Natural killer cell treated with Interleukin-12 subunit alpha and Interleukin-12 subunit beta and Interleukin-15 and Interleukin-18, amount 100 ng/mL, for 72 hours (primary cell): Measurements from ENCODE around the gene NUDT14. TPM values are rescaled to one million over a fixed set of nuclear protein-coding genes. Genes with fewer than 3 reads are reported as not detected.

ENCODE experiments used
- ATAC-seq, 2 donors: fragments of 150-1000 bp; cut with Tn5 transposase in 1 of 2; sonication (Bioruptor Pico), chemical (Tn5 transposase) in 1 of 2; 2 replicates each; pipeline ENCODE4 v1.10.0; 2021
- DNase-seq: peaks from one replicate; pipeline ENCODE4 v3.0.0; 2022; ENCODE audit warnings: low spot score
- H3K27ac Mint-ChIP-seq, 2 donors: 1 replicate in 1 of 2; 2 replicates in 1 of 2; pipeline ENCODE4 v1.8.0; 2022; ENCODE audit warnings: mixed read lengths in 2 of 2, mild to moderate bottlenecking in 1 of 2, moderate library complexity in 1 of 2
- H3K27me3 Mint-ChIP-seq, 2 donors: 1 replicate in 1 of 2; 2 replicates in 1 of 2; pipeline ENCODE4 v1.8.0; 2022; ENCODE audit warnings: mixed read lengths in 2 of 2
- H3K36me3 Mint-ChIP-seq: one replicate; pipeline ENCODE4 v1.8.0; 2022; ENCODE audit warnings: mixed read lengths
- H3K4me1 Mint-ChIP-seq, 2 donors: 1 replicate in 1 of 2; 2 replicates in 1 of 2; pipeline ENCODE4 v1.8.0; 2022; ENCODE audit warnings: low read depth in 2 of 2, mixed read lengths in 2 of 2, mild to moderate bottlenecking in 1 of 2
- H3K4me3 Mint-ChIP-seq: one replicate; pipeline ENCODE4 v1.8.0; 2022; ENCODE audit warnings: mixed read lengths
- H3K9me3 Mint-ChIP-seq: 2 replicates; pipeline ENCODE4 v1.8.0; 2022; ENCODE audit warnings: mixed read lengths
- total RNA-seq, 2 donors: library from RNA; stranded (reverse); gene quantifications; one replicate each; pipeline ENCODE4 v1.2.3, GENCODE V29; 2022

NUDT14 gene
- total RNA-seq, 2 donors from 2014 or later = 10.2 to 23.4 TPM

- Mint-ChIP-seq H3K9me3 (no peaks in the 10 kb centered on the region), H3K27ac (no peak overlapping the region)
Measured at GRCh38 chr14:105161309-105161708, 19.8 kb downstream of the NUDT14 start.

GRCh38 chr14:105160776-105161175 lies 20.3 kb downstream of the NUDT14 start:
- no peak for ATAC-seq
- Mint-ChIP-seq H3K27ac (no peak overlapping the region), H3K4me3 (no peak overlapping the region), H3K9me3 (no peaks in the 10 kb centered on the region), H3K4me1 (no peaks in the 10 kb centered on the region), H3K27me3 (no peaks in the 10 kb centered on the region), H3K36me3 (no peaks in the 10 kb centered on the region)
- no peak for DNase-seq

More at GRCh38 chr14:105161309-105161708, 19.8 kb downstream of the NUDT14 start:
- H3K4me3 Mint-ChIP-seq = no peak overlapping the region
- DNase-seq (no peak), ATAC-seq (no peak)
- H3K27me3 Mint-ChIP-seq = no peaks in the 10 kb centered on the region
- H3K36me3 Mint-ChIP-seq = no peaks in the 10 kb centered on the region
- H3K4me1 Mint-ChIP-seq = no peaks in the 10 kb centered on the region

- no peaks in the 10 kb centered on the region for H3K4me1 Mint-ChIP-seq
- H3K4me3 Mint-ChIP-seq = no peak overlapping the region
Measured at GRCh38 chr14:105159344-105159743, 21.8 kb downstream of the NUDT14 start.

GRCh38 chr14:105158794-105159193 lies 22.3 kb downstream of the NUDT14 start:
- Mint-ChIP-seq H3K27ac (no peak overlapping the region), H3K9me3 (no peaks in the 10 kb centered on the region), H3K4me1 (no peaks in the 10 kb centered on the region), H3K4me3 (no peak overlapping the region), H3K27me3 (no peaks in the 10 kb centered on the region), H3K36me3 (no peaks in the 10 kb centered on the region)
- DNase-seq (no peak), ATAC-seq (no peak)

More at GRCh38 chr14:105159344-105159743, 21.8 kb downstream of the NUDT14 start:
- DNase-seq (no peak), ATAC-seq (no peak)
- no peaks in the 10 kb centered on the region for H3K36me3 Mint-ChIP-seq
- H3K27me3 Mint-ChIP-seq = no peaks in the 10 kb centered on the region
- H3K27ac Mint-ChIP-seq = no peak overlapping the region
- no peaks in the 10 kb centered on the region for H3K9me3 Mint-ChIP-seq

GRCh38 chr14:105157872-105158271 lies 23.2 kb downstream of the NUDT14 start:
- DNase-seq (no peak), ATAC-seq (no peak)
- Mint-ChIP-seq H3K4me1 (no peaks in the 10 kb centered on the region), H3K4me3 (no peak overlapping the region), H3K9me3 (no peaks in the 10 kb centered on the region), H3K27ac (no peak overlapping the region), H3K27me3 (no peaks in the 10 kb centered on the region), H3K36me3 (no peaks in the 10 kb centered on the region)

GRCh38 chr14:105156414-105157375 lies 24.4 kb downstream of the NUDT14 start:
- ATAC-seq (no peak), DNase-seq (no peak)
- H3K4me3 Mint-ChIP-seq = no peak overlapping the region
- H3K9me3 Mint-ChIP-seq = no peaks in the 10 kb centered on the region
- no peak overlapping the region for H3K27ac Mint-ChIP-seq
- no peaks in the 10 kb centered on the region for H3K36me3 Mint-ChIP-seq
- H3K4me1 Mint-ChIP-seq = no peaks in the 10 kb centered on the region
- H3K27me3 Mint-ChIP-seq = no peaks in the 10 kb centered on the region

- H3K4me1 Mint-ChIP-seq = no peaks in the 10 kb centered on the region
- H3K36me3 Mint-ChIP-seq = no peaks in the 10 kb centered on the region
- no peak for DNase-seq
- no peak for ATAC-seq
- no peaks in the 10 kb centered on the region for H3K9me3 Mint-ChIP-seq
- no peak overlapping the region for H3K4me3 Mint-ChIP-seq
- no peaks in the 10 kb centered on the region for H3K27me3 Mint-ChIP-seq
- H3K27ac Mint-ChIP-seq = no peak overlapping the region
Measured at GRCh38 chr14:105155681-105156413, 25.3 kb downstream of the NUDT14 start.

GRCh38 chr14:105155071-105155651 lies 26.0 kb downstream of the NUDT14 start:
- ATAC-seq = no peak
- H3K9me3 Mint-ChIP-seq = no peaks in the 10 kb centered on the region
- no peaks in the 10 kb centered on the region for H3K36me3 Mint-ChIP-seq
- no peak for DNase-seq
- H3K4me3 Mint-ChIP-seq = no peak overlapping the region
- H3K4me1 Mint-ChIP-seq = no peaks in the 10 kb centered on the region
- H3K27ac Mint-ChIP-seq = no peak overlapping the region
- no peaks in the 10 kb centered on the region for H3K27me3 Mint-ChIP-seq

- Mint-ChIP-seq H3K36me3 (no peaks in the 10 kb centered on the region), H3K27ac (no peak overlapping the region), H3K4me1 (no peaks in the 10 kb centered on the region), H3K9me3 (no peaks in the 10 kb centered on the region), H3K4me3 (no peak overlapping the region), H3K27me3 (no peaks in the 10 kb centered on the region)
- DNase-seq (no peak), ATAC-seq (no peak)
Measured at GRCh38 chr14:105154476-105154871, 26.6 kb downstream of the NUDT14 start.

- ATAC-seq (no peak), DNase-seq (no peak)
- Mint-ChIP-seq H3K4me3 (no peak overlapping the region), H3K36me3 (no peaks in the 10 kb centered on the region), H3K27ac (no peak overlapping the region), H3K9me3 (no peaks in the 10 kb centered on the region), H3K4me1 (no peaks in the 10 kb centered on the region), H3K27me3 (no peaks in the 10 kb centered on the region)
Measured at GRCh38 chr14:105153739-105154475, 27.2 kb downstream of the NUDT14 start.

GRCh38 chr14:105153331-105153731 lies 27.8 kb downstream of the NUDT14 start:
- Mint-ChIP-seq H3K27me3 (no peaks in the 10 kb centered on the region), H3K4me1 (no peaks in the 10 kb centered on the region)
- no peak for DNase-seq

GRCh38 chr14:105152794-105153241 lies 28.3 kb downstream of the NUDT14 start:
- H3K27me3 Mint-ChIP-seq = no peaks in the 10 kb centered on the region
- no peak overlapping the region for H3K4me3 Mint-ChIP-seq
- no peaks in the 10 kb centered on the region for H3K36me3 Mint-ChIP-seq
- no peak overlapping the region for H3K27ac Mint-ChIP-seq
- no peaks in the 10 kb centered on the region for H3K9me3 Mint-ChIP-seq
- ATAC-seq (no peak), DNase-seq (no peak)
- H3K4me1 Mint-ChIP-seq = no peaks in the 10 kb centered on the region

More at GRCh38 chr14:105153331-105153731, 27.8 kb downstream of the NUDT14 start:
- Mint-ChIP-seq H3K4me3 (no peak overlapping the region), H3K27ac (no peak overlapping the region), H3K36me3 (no peaks in the 10 kb centered on the region), H3K9me3 (no peaks in the 10 kb centered on the region)
- no peak for ATAC-seq
